Hepatocyte (in vitro differentiated cells): ENCODE measurements around the gene KIR3DL3.

Experiments used
- EZH2phosphoT487 ChIP-seq: fragments of 200-600 bp; sonication (generic); IDR thresholded peaks from one replicate; pipeline ENCODE4 v1.6.1; 2018; ENCODE audit warnings: antibody characterized with exemption, mild to moderate bottlenecking, low read depth, moderate library complexity; ENCODE audit not compliant: unreplicated experiment, severe bottlenecking
- TF ChIP-seq, protein P1 (sequence below): fragments of 200-600 bp; sonication (generic); IDR thresholded peaks from 2 replicates; pipeline ENCODE4 v1.5.1; 2016; ENCODE audit warnings: antibody characterized with exemption, mild to moderate bottlenecking; ENCODE audit not compliant: poor library complexity

DNA sequence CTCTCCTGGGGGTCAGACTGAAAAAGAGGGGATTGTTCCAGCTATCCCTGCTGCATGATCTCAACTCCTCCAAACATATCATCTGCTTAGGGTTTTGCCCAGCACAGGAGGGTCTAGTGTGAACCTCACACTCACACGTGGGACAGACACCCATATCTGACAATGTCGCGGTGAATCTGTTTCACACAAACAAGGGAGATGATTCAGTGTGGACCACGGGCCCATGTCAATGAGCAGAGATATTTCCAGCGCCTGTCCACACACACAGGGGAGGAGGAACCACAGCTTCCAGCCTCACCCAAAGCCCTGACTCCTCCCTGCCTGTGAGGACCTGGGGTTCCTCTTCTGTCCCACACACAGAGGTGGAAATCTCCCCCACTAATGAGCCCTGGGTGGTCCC lies 29.6 kb upstream of the KIR3DL3 start:
- TF ChIP-seq EZH2phosphoT487 = no peak
- TF ChIP-seq, protein P1, sequence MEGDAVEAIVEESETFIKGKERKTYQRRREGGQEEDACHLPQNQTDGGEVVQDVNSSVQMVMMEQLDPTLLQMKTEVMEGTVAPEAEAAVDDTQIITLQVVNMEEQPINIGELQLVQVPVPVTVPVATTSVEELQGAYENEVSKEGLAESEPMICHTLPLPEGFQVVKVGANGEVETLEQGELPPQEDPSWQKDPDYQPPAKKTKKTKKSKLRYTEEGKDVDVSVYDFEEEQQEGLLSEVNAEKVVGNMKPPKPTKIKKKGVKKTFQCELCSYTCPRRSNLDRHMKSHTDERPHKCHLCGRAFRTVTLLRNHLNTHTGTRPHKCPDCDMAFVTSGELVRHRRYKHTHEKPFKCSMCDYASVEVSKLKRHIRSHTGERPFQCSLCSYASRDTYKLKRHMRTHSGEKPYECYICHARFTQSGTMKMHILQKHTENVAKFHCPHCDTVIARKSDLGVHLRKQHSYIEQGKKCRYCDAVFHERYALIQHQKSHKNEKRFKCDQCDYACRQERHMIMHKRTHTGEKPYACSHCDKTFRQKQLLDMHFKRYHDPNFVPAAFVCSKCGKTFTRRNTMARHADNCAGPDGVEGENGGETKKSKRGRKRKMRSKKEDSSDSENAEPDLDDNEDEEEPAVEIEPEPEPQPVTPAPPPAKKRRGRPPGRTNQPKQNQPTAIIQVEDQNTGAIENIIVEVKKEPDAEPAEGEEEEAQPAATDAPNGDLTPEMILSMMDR = no peak
